HepG2 (cell line): ENCODE measurements around the gene NOB1. TPM values are rescaled to one million over a fixed set of nuclear protein-coding genes. Genes with fewer than 3 reads are reported as not detected.
A peak's percentile ranks its signal among the peaks of the same experiment; 100 is the strongest.

Source experiments
- BHLHE40 ChIP-seq: IDR thresholded peaks from 2 replicates; pipeline ENCODE4 v1.6.1; 2011; ENCODE audit warnings: low read length, improper control_type of control experiment
- CHCHD3 ChIP-seq: sonication (generic); formaldehyde crosslinking; IDR thresholded peaks from 2 replicates; pipeline ENCODE4 v1.8.0; 2022; ENCODE audit warnings: mild to moderate bottlenecking, missing genetic modification reagents, moderate library complexity
- HNF4A ChIP-seq: sonication (generic); formaldehyde crosslinking; IDR thresholded peaks from 2 replicates; pipeline ENCODE4 v1.4.0; 2020; ENCODE audit warnings: missing genetic modification reagents
- ISX ChIP-seq: sonication (generic); formaldehyde crosslinking; conservative IDR thresholded peaks from 2 replicates; pipeline ENCODE4 v1.5.0; 2020; ENCODE audit warnings: missing genetic modification reagents
- KDM5B ChIP-seq: sonication (generic); formaldehyde crosslinking; IDR thresholded peaks from 2 replicates; pipeline ENCODE4 v1.4.0; 2020; ENCODE audit warnings: missing genetic modification reagents, mild to moderate bottlenecking, borderline replicate concordance
- KLF16 ChIP-seq, 2 experiments: sonication (generic) in 1 of 2; formaldehyde crosslinking in 1 of 2; IDR thresholded peaks; 2 replicates each; pipeline versions ENCODE4 v1.6.1 to v1.8.0; 2016 to 2023; ENCODE audit warnings: missing genetic modification reagents in 2 of 2, missing compliant biosample characterization in 1 of 2
- RELA ChIP-seq: sonication (generic); formaldehyde crosslinking; IDR thresholded peaks from 2 replicates; pipeline ENCODE4 v1.4.0; 2020; ENCODE audit warnings: missing genetic modification reagents
- SKIL ChIP-seq: sonication (generic); formaldehyde crosslinking; IDR thresholded peaks from 2 replicates; pipeline ENCODE4 v1.8.0; 2022; ENCODE audit warnings: missing genetic modification reagents, mild to moderate bottlenecking, moderate library complexity, borderline replicate concordance
- ZMYM4 ChIP-seq: sonication (generic); formaldehyde crosslinking; IDR thresholded peaks from 2 replicates; pipeline ENCODE4 v1.8.1; 2023; ENCODE audit warnings: mild to moderate bottlenecking, missing genetic modification reagents
- ZNF263 ChIP-seq: sonication (generic); formaldehyde crosslinking; IDR thresholded peaks from 2 replicates; pipeline ENCODE4 v1.4.0; 2020; ENCODE audit warnings: missing genetic modification reagents
- ZNF569 ChIP-seq: sonication (generic); formaldehyde crosslinking; IDR thresholded peaks from 2 replicates; pipeline ENCODE4 v1.5.0; 2020; ENCODE audit warnings: mild to moderate bottlenecking, missing genetic modification reagents, moderate library complexity, borderline replicate concordance
- ZNF570 ChIP-seq: sonication (generic); formaldehyde crosslinking; IDR thresholded peaks from 2 replicates; pipeline ENCODE4 v1.4.0; 2020; ENCODE audit warnings: mild to moderate bottlenecking, missing genetic modification reagents, borderline replicate concordance
- ZNF580 ChIP-seq: IDR thresholded peaks from 2 replicates; pipeline ENCODE4 v1.6.1; 2016; ENCODE audit warnings: low read depth, borderline replicate concordance
- ZNF75D ChIP-seq: sonication (generic); formaldehyde crosslinking; IDR thresholded peaks from 2 replicates; pipeline ENCODE4 v1.8.1; 2023; ENCODE audit warnings: missing genetic modification reagents, mild to moderate bottlenecking, borderline replicate concordance
- ZSCAN21 ChIP-seq: sonication (generic); formaldehyde crosslinking; IDR thresholded peaks from 2 replicates; pipeline ENCODE4 v1.8.0; 2022; ENCODE audit warnings: mild to moderate bottlenecking, missing genetic modification reagents, moderate library complexity, borderline replicate concordance
- polyA plus RNA-seq, 8 experiments: library from polyadenylated mRNA; depleted of rRNA in 3 of 8; stranded (reverse) in 7 of 8; unstranded in 1 of 8; fragments of >200 nt; fragmentation: Illumina TruSeq in 4 of 8; extraction: Trizol in 4 of 8; gene quantifications; 2 replicates each; pipeline versions ENCODE4 v1.2.1 to v1.2.3, GENCODE V29; 2011 to 2016; ENCODE audit warnings: low read depth in 4 of 8, missing spikeins in 1 of 8, mixed read lengths in 1 of 8; ENCODE audit not compliant: insufficient read depth in 1 of 8
- total RNA-seq, 5 experiments: library from RNA; depleted of rRNA; stranded (reverse); fragments of >200 nt; fragmentation: Illumina TruSeq; extraction: Trizol; gene quantifications; 2 replicates each; pipeline ENCODE4 v1.2.3, GENCODE V29; 2016; ENCODE audit warnings: low read depth in 1 of 5
- TF ChIP-seq, protein P1 (sequence below): sonication (generic); formaldehyde crosslinking; conservative IDR thresholded peaks from 2 replicates; pipeline ENCODE4 v1.8.0; 2022; ENCODE audit warnings: low read depth, missing genetic modification reagents
- TF ChIP-seq, protein P2 (sequence below): sonication (generic); formaldehyde crosslinking; IDR thresholded peaks from 2 replicates; pipeline ENCODE4 v1.5.1; 2020; ENCODE audit warnings: missing genetic modification reagents, mild to moderate bottlenecking, borderline replicate concordance
- TF ChIP-seq, protein P3 (sequence below): sonication (generic); formaldehyde crosslinking; IDR thresholded peaks from 2 replicates; pipeline ENCODE4 v1.8.0; 2022; ENCODE audit warnings: mild to moderate bottlenecking, missing genetic modification reagents; ENCODE audit not compliant: insufficient replicate concordance
- TF ChIP-seq, protein P4 (sequence below): sonication (generic); formaldehyde crosslinking; IDR thresholded peaks from 2 replicates; pipeline ENCODE4 v1.5.1; 2020; ENCODE audit warnings: mild to moderate bottlenecking, moderate library complexity, missing genetic modification reagents

NOB1 gene
- total and polyA plus RNA-seq, 2 of the 13 experiments (the other 11 are each of a cell fraction or from before 2014, with no cell fraction given) = 47.1 to 162 TPM

GRCh38 chr16:69726313-69727060, 28.2 kb downstream of the NOB1 start, which contains the start of gene NQO1 (continued):
- TF ChIP-seq ZNF75D (CRISPR knock-in tag) = 0 out of 2 replicates have a peak, but pooled peaks have one; percentile 39
- peak; percentile 58; the same call in 1 of the 2 replicates for TF ChIP-seq ZSCAN21
- no peak for TF ChIP-seq KLF16 (CRISPR knock-in tag; IDR thresholded peaks at IDR 0.05)
- no peak for TF ChIP-seq ISX (CRISPR knock-in tag)
- no peak for TF ChIP-seq ZNF570 (CRISPR knock-in tag)
- TF ChIP-seq HNF4A (CRISPR knock-in tag) = peak; percentile 48
- no peak for TF ChIP-seq KDM5B (CRISPR knock-in tag)
- TF ChIP-seq ZNF569 (CRISPR knock-in tag) = no peak
- no peak for TF ChIP-seq SKIL (CRISPR knock-in tag)
- TF ChIP-seq, protein P1, sequence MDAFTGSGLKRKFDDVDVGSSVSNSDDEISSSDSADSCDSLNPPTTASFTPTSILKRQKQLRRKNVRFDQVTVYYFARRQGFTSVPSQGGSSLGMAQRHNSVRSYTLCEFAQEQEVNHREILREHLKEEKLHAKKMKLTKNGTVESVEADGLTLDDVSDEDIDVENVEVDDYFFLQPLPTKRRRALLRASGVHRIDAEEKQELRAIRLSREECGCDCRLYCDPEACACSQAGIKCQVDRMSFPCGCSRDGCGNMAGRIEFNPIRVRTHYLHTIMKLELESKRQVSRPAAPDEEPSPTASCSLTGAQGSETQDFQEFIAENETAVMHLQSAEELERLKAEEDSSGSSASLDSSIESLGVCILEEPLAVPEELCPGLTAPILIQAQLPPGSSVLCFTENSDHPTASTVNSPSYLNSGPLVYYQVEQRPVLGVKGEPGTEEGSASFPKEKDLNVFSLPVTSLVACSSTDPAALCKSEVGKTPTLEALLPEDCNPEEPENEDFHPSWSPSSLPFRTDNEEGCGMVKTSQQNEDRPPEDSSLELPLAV (CRISPR knock-in tag) = no peak
- peak; percentile 70; the same call in 1 of the 2 replicates for TF ChIP-seq BHLHE40
- peak; percentile 35; the same call in 1 of the 2 replicates for TF ChIP-seq ZNF580 (CRISPR knock-in tag)
- no peak for TF ChIP-seq CHCHD3 (CRISPR knock-in tag)
- TF ChIP-seq, protein P2, sequence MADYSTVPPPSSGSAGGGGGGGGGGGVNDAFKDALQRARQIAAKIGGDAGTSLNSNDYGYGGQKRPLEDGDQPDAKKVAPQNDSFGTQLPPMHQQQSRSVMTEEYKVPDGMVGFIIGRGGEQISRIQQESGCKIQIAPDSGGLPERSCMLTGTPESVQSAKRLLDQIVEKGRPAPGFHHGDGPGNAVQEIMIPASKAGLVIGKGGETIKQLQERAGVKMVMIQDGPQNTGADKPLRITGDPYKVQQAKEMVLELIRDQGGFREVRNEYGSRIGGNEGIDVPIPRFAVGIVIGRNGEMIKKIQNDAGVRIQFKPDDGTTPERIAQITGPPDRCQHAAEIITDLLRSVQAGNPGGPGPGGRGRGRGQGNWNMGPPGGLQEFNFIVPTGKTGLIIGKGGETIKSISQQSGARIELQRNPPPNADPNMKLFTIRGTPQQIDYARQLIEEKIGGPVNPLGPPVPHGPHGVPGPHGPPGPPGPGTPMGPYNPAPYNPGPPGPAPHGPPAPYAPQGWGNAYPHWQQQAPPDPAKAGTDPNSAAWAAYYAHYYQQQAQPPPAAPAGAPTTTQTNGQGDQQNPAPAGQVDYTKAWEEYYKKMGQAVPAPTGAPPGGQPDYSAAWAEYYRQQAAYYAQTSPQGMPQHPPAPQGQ = no peak
- no peak for TF ChIP-seq ZNF263 (CRISPR knock-in tag)
- TF ChIP-seq, protein P3, sequence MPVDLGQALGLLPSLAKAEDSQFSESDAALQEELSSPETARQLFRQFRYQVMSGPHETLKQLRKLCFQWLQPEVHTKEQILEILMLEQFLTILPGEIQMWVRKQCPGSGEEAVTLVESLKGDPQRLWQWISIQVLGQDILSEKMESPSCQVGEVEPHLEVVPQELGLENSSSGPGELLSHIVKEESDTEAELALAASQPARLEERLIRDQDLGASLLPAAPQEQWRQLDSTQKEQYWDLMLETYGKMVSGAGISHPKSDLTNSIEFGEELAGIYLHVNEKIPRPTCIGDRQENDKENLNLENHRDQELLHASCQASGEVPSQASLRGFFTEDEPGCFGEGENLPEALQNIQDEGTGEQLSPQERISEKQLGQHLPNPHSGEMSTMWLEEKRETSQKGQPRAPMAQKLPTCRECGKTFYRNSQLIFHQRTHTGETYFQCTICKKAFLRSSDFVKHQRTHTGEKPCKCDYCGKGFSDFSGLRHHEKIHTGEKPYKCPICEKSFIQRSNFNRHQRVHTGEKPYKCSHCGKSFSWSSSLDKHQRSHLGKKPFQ = peak; percentile 60
- peak; percentile 83 for TF ChIP-seq ZMYM4 (CRISPR knock-in tag)
- TF ChIP-seq, protein P4, sequence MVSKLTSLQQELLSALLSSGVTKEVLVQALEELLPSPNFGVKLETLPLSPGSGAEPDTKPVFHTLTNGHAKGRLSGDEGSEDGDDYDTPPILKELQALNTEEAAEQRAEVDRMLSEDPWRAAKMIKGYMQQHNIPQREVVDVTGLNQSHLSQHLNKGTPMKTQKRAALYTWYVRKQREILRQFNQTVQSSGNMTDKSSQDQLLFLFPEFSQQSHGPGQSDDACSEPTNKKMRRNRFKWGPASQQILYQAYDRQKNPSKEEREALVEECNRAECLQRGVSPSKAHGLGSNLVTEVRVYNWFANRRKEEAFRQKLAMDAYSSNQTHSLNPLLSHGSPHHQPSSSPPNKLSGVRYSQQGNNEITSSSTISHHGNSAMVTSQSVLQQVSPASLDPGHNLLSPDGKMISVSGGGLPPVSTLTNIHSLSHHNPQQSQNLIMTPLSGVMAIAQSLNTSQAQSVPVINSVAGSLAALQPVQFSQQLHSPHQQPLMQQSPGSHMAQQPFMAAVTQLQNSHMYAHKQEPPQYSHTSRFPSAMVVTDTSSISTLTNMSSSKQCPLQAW (CRISPR knock-in tag) = no peak; the same call in none of the 2 replicates
- no peak for TF ChIP-seq RELA (CRISPR knock-in tag)
